ENCODE data around the gene ZC3H12D.

DNA sequence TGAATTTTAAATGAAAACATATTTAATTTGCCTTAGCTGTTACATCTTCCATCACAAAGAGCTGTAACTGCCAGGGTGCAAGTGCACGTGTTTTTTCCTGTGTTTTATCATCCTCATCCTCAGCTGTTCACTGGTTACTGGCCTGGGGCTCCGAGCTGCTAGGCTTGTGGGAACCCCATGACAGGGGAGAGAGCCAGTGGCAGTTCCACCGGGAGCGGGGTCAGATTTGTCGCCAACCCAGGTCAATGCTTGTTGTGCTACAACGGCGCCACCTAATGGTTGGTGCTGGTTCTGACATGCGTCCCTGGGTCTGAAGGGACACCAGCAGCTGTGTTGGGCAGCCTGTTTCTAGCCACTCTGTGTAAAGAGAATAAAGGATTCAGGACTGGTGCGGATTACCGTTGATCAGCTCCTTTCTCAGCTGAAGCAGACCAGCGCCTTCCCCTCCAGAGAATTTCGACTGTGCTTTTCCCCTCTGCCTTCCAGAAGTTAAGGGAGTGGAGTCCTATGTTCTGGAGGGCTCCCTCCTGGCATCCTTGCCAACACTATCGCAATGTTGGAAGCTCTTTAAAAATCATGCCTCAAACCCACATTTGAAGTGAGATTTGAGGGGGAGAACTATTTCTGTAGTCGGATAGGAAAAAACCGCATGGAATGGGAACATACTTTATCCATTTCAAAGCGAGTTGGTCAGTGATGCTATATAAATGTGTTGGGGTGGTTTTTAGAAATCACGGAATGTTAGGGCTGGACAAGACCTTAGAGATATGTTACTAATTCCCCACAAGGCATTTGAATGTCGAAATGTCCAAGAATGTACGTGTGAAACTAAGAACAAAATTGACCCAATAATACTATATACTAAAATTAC, 52.7 kb downstream of the ZC3H12D start:
- TF ChIP-seq TAF1 (IDR thresholded peaks at IDR 0.05; ENCODE audit: low read depth, low read length) (no peak), CHD2 (IDR thresholded peaks at IDR 0.05; ENCODE audit: low read length) (0 out of 2 replicates have a peak, but pooled peaks have one; percentile 29)
